Measurements from ENCODE around the gene PSMD14.

Gene PSMD14

GRCh38 chr2:161421686-161422085, 113.5 kb downstream of the PSMD14 start:
- no peak for FAIRE-seq

- no peak for FAIRE-seq
Measured at GRCh38 chr2:161422816-161423403, 114.7 kb downstream of the PSMD14 start.

GRCh38 chr2:161423421-161424393, 115.5 kb downstream of the PSMD14 start:
- no peak for FAIRE-seq

GRCh38 chr2:161424394-161424769, 116.2 kb downstream of the PSMD14 start:
- FAIRE-seq = no peak

- FAIRE-seq = peak; percentile 27
Measured at GRCh38 chr2:161424891-161425727, 116.9 kb downstream of the PSMD14 start.

- FAIRE-seq = no peak
Measured at GRCh38 chr2:161425728-161426454, 117.7 kb downstream of the PSMD14 start.

- no peak for FAIRE-seq
Measured at GRCh38 chr2:161426455-161426921, 118.3 kb downstream of the PSMD14 start.

- no peak for FAIRE-seq
Measured at GRCh38 chr2:161426922-161427663, 118.9 kb downstream of the PSMD14 start.

- FAIRE-seq = no peak
Measured at GRCh38 chr2:161427664-161428587, 119.7 kb downstream of the PSMD14 start.

- FAIRE-seq = no peak
Measured at GRCh38 chr2:161430386-161430785, 122.2 kb downstream of the PSMD14 start.

- FAIRE-seq = no peak
Measured at GRCh38 chr2:161432107-161432506, 123.9 kb downstream of the PSMD14 start.

- no peak for FAIRE-seq
Measured at GRCh38 chr2:161434118-161434517, 125.9 kb downstream of the PSMD14 start.

GRCh38 chr2:161436411-161436810, 128.2 kb downstream of the PSMD14 start:
- FAIRE-seq = no peak

GRCh38 chr2:161438598-161438997, 130.4 kb downstream of the PSMD14 start:
- FAIRE-seq = no peak

- FAIRE-seq = no peak
Measured at GRCh38 chr2:161445097-161445496, 136.9 kb downstream of the PSMD14 start.

GRCh38 chr2:161448431-161448830, 140.2 kb downstream of the PSMD14 start:
- no peak for FAIRE-seq
